ENCODE data around the gene PFDN6.

PFDN6 gene

DNA sequence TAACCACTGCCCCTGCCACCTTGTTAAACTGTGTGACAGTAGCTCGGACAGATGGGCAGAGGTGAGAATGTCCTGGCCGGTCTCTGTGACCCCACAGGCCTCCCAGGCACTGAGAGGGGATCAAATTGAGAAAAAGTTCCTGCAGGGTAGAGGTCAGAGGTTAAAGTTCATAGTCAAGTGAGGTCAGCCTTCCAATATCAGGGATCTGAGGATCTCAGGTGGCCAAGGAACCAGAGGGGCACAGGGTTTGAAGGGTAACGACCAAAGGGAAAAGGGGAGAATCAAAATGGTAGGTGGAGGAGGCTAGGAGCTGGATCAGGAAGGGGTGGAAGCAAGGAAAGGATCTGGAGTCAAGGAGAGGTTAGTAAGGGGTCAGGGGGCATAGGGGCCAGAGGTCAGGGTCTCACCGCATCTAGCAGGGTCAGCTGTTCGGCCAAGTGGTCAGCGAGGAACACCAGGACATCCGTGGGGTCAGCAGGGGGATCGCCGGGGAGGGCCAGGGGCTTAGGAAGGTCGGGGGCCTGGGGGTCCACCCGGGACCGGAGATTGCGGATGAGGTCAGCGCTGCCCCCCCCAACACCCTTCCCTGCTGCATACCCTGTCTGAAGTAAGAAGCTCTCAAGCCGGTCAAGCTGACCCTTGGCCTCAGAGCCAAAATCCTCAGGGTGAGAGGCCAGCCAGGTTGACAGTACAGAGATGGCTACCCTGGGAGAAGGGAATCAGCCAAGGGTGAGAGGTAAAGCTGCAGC is 6.4 kb downstream of the PFDN6 start:
- TF ChIP-seq CTCF (IDR thresholded peaks at IDR 0.05; ENCODE audit: borderline replicate concordance, control extremely low read depth, extremely low read depth, insufficient read depth, missing control alignments): no peak
- no peak for DNase-seq (ENCODE audit: low spot score)
- in situ Hi-C loops (cut with MboI; ENCODE audit: low sequenced_read_pairs, unreplicated experiment): no loop called here

DNA sequence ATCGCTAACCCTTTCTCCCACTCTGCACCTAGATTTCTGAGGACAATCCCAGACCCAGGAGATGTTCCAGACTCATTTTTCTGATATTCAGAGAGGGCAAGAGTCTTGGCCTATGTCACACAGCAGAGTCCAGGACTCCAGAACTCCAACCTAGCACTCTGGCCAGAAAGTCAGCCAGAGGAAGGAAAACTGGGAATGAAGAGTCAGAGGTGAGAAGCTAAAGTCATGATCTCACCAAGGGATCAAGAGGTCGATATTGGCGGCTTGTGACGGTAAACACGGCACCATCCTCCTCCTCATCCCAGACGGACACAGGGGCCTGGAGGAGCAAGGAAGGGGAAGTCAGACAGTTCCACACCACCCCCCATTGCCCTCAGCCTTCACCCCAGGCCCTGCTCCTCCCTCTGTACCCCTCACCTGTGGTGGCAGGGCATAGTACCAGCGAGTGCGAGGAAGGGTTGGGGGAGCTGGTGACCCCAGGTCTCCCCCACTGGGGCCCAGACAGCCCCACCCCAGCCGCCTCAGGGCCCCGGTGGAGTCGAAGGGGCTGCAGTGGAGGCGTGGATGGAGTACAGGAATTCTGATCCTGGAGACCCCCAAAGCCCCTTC is 7.5 kb downstream of the PFDN6 start:
- no peak for DNase-seq (ENCODE audit: low spot score)
- no peak for TF ChIP-seq CTCF (IDR thresholded peaks at IDR 0.05; ENCODE audit: borderline replicate concordance, control extremely low read depth, extremely low read depth, insufficient read depth, missing control alignments)
- in situ Hi-C loops (cut with MboI; ENCODE audit: low sequenced_read_pairs, unreplicated experiment): no loop called here

DNA sequence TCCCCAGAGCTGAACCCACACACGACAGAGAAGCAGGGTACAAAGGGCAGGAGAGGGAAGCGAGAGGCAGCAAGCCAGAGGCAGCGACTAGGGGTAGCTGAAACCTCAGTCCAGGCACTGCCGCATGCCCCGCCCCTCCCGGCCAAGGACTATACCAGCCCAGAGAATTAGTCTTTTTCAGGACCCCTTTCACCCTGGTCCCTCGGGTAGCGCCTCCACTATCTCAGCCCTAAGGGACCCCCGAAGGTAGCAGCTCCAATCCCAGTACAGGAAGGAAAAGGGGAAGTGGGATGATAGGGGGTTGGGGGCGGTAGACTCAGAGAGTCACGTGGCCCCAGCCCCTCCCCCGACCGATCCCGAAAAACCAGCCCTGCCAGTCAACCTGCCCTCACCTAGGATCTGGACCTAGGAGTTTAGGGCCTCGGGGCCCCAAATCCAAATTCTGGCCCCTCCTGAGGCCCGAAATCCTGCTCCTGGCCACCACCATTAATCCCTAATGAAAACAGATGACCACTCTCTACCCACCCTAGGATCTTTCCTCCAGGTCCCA is 8.1 kb downstream of the PFDN6 start:
- in situ Hi-C loops (cut with MboI; ENCODE audit: low sequenced_read_pairs, unreplicated experiment): no loop called here
- no peak for TF ChIP-seq CTCF (IDR thresholded peaks at IDR 0.05; ENCODE audit: borderline replicate concordance, control extremely low read depth, extremely low read depth, insufficient read depth, missing control alignments)
- DNase-seq (ENCODE audit: low spot score): peak; percentile 68

DNA sequence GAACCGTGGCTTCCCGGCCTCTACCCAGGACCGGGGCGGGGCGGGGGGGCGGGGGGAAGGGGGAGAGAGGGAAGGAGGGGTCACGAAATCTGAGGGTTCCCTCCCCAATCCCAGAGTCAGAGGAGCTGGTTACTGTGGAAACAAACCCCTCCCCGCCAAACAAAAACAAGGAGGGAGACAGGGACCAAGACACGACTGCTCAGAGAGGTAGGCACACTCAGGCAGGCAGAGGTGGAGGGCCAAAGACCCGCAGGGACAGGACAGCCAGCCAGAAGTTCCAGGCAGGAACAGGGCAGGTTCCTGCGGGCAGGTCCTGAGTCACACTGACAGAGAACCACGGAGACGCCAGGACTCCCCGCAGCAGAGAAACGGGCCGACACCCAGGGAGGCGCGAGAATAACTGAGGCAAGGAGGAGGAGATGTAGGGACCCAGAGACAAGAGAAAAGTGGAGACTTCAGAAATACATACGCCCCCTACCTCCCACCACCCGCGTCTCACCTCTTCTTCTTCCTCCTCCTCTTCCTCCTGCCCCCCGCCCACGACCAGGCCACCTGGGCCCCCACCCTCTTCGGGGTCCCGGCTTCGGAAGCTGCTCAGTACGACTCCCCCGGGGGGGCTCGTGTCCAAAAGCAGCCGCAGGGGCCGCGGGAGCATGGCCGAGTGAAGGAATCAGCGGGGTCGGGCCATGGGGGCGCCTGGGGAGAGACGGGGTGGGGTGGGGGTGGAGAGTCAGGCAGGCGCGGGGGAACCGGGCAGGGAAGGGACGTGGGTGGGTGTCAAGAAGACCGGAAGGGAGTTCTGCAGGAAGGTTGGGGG is 8.8 kb downstream of the PFDN6 start:
- in situ Hi-C loops (cut with MboI; ENCODE audit: low sequenced_read_pairs, unreplicated experiment): no loop called here
- peak; percentile 89 for DNase-seq (ENCODE audit: low spot score)
- no peak for TF ChIP-seq CTCF (IDR thresholded peaks at IDR 0.05; ENCODE audit: borderline replicate concordance, control extremely low read depth, extremely low read depth, insufficient read depth, missing control alignments)

- peak; percentile 76 for DNase-seq (ENCODE audit: low spot score)
- TF ChIP-seq CTCF (IDR thresholded peaks at IDR 0.05; ENCODE audit: borderline replicate concordance, control extremely low read depth, extremely low read depth, insufficient read depth, missing control alignments): no peak
- in situ Hi-C loops (cut with MboI; ENCODE audit: low sequenced_read_pairs, unreplicated experiment): no loop called here
These were observed 9.4 kb downstream of the PFDN6 start, which contains the start of gene RGL2 for GRCh38 chr6:33298773-33299236. RGL2 (minus strand) TSS chr6:33298942; CDS start chr6:33298610, 332 bp downstream.

All from GM13976 (cell line).